OCI-LY1 (cell line): ENCODE results near the gene NETO1.

ENCODE experiments used
- H2AFZ ChIP-seq: fragments of 200-600 bp; sonication (generic), shearing (Covaris generic); 2 replicates; pipeline ENCODE4 v1.6.0; 2014; ENCODE audit warnings: antibody characterized with exemption, mild to moderate bottlenecking, low read length
- H3F3A ChIP-seq: fragments of 200-600 bp; sonication (generic), shearing (Covaris generic); 2 replicates; pipeline ENCODE4 v1.6.0; 2014; ENCODE audit warnings: mild to moderate bottlenecking, antibody characterized with exemption, low read length, moderate library complexity; ENCODE audit not compliant: insufficient read depth
- H3K27ac ChIP-seq: fragments of 200-600 bp; sonication (generic); 2 replicates; pipeline ENCODE4 v1.5.1; 2014; ENCODE audit warnings: low read length, mixed run types, mild to moderate bottlenecking, low read depth; ENCODE audit not compliant: poor library complexity, severe bottlenecking
- H3K27me3 ChIP-seq: fragments of 200-600 bp; sonication (generic); 2 replicates; pipeline ENCODE4 v1.6.0; 2014; ENCODE audit warnings: antibody characterized with exemption, mild to moderate bottlenecking, low read length, moderate library complexity; ENCODE audit not compliant: insufficient read depth
- H3K36me3 ChIP-seq: fragments of 200-600 bp; sonication (generic); 2 replicates; pipeline ENCODE4 v1.6.1; 2014; ENCODE audit warnings: mild to moderate bottlenecking, antibody characterized with exemption, low read length, moderate library complexity, mixed read lengths; ENCODE audit not compliant: insufficient read depth
- H3K4me1 ChIP-seq: fragments of 200-600 bp; sonication (generic); 2 replicates; pipeline ENCODE4 v1.5.1; 2014; ENCODE audit warnings: mild to moderate bottlenecking, low read length, moderate library complexity; ENCODE audit not compliant: insufficient read depth, severe bottlenecking
- H3K4me2 ChIP-seq: fragments of 200-600 bp; sonication (generic), shearing (Covaris generic); 2 replicates; pipeline ENCODE4 v1.6.1; 2014; ENCODE audit warnings: low read length
- H3K4me3 ChIP-seq: fragments of 200-600 bp; sonication (generic); 2 replicates; pipeline ENCODE4 v1.5.1; 2014; ENCODE audit warnings: low read length, low read depth, mild to moderate bottlenecking, mixed read lengths; ENCODE audit not compliant: poor library complexity, severe bottlenecking
- H3K79me2 ChIP-seq: fragments of 200-600 bp; shearing (Covaris generic); 2 replicates; pipeline ENCODE4 v1.6.1; 2016; ENCODE audit warnings: mixed run types, low read length, mixed read lengths; ENCODE audit not compliant: insufficient read depth
- H3K9ac ChIP-seq: fragments of 200-600 bp; sonication (generic), shearing (Covaris generic); 2 replicates; pipeline ENCODE4 v1.6.1; 2014; ENCODE audit warnings: mild to moderate bottlenecking, low read length, mixed read lengths
- H3K9me2 ChIP-seq: fragments of 200-600 bp; sonication (generic), shearing (Covaris generic); 2 replicates; pipeline ENCODE4 v1.6.1; 2014; ENCODE audit warnings: low read depth, mild to moderate bottlenecking, low read length, mixed read lengths
- H3K9me3 ChIP-seq: fragments of 200-600 bp; shearing (Covaris generic); 2 replicates; pipeline ENCODE4 v1.6.1; 2014; ENCODE audit warnings: low read length, mixed read lengths
- H4K20me1 ChIP-seq: fragments of 200-600 bp; sonication (generic), shearing (Covaris generic); 2 replicates; pipeline ENCODE4 v1.6.0; 2016; ENCODE audit warnings: mild to moderate bottlenecking, low read length; ENCODE audit not compliant: insufficient read depth
- EZH2 ChIP-seq: fragments of 200-600 bp; sonication (generic), shearing (Covaris generic); IDR thresholded peaks from 2 replicates; pipeline ENCODE4 v1.8.0; 2017; ENCODE audit warnings: borderline replicate concordance, mixed run types, mild to moderate bottlenecking, antibody characterized with exemption, low read length, moderate library complexity, mixed read lengths
- TF ChIP-seq, protein P1 (sequence below): fragments of 200-600 bp; sonication (generic), shearing (Covaris generic); IDR thresholded peaks from 2 replicates; pipeline ENCODE4 v1.5.1; 2017; ENCODE audit warnings: mild to moderate bottlenecking, antibody characterized with exemption, low read length, moderate library complexity, mixed read lengths

The NETO1 gene

DNA sequence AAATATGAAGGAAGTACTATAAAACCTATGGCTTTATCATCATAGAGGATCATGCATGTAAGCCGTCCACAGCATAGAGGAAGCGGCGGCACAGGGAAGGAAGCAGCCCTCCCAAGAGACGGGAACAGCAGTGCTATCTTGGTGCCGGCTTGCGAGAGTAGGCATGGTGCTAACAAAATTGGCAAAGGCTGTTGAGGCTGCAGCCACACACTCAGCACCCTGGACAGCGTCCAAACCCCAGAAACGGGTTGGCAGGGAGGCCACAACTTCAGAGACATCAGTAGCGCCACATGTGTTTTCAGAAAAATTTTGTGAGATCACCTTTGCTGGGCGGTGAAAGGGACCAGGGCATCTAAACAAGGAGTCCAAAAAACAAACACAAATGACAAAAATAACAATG, 37.7 kb downstream of the NETO1 start:
- Histone ChIP-seq H2AFZ (no peak overlapping the region), H3K9ac (no peak overlapping the region), H3K27ac (no peak overlapping the region), H3F3A (no peaks in the 10 kb centered on the region), H4K20me1 (no peaks in the 10 kb centered on the region), H3K36me3 (no peaks in the 10 kb centered on the region), H3K9me3 (no peaks in the 10 kb centered on the region), H3K27me3 (no peaks in the 10 kb centered on the region), H3K4me2 (no peak overlapping the region), H3K79me2 (no peaks in the 10 kb centered on the region), H3K4me1 (no peaks in the 10 kb centered on the region), H3K4me3 (no peak overlapping the region), H3K9me2 (no peaks in the 10 kb centered on the region)
- TF ChIP-seq EZH2, result no peak
- TF ChIP-seq, protein P1, sequence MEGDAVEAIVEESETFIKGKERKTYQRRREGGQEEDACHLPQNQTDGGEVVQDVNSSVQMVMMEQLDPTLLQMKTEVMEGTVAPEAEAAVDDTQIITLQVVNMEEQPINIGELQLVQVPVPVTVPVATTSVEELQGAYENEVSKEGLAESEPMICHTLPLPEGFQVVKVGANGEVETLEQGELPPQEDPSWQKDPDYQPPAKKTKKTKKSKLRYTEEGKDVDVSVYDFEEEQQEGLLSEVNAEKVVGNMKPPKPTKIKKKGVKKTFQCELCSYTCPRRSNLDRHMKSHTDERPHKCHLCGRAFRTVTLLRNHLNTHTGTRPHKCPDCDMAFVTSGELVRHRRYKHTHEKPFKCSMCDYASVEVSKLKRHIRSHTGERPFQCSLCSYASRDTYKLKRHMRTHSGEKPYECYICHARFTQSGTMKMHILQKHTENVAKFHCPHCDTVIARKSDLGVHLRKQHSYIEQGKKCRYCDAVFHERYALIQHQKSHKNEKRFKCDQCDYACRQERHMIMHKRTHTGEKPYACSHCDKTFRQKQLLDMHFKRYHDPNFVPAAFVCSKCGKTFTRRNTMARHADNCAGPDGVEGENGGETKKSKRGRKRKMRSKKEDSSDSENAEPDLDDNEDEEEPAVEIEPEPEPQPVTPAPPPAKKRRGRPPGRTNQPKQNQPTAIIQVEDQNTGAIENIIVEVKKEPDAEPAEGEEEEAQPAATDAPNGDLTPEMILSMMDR, result no peak

DNA sequence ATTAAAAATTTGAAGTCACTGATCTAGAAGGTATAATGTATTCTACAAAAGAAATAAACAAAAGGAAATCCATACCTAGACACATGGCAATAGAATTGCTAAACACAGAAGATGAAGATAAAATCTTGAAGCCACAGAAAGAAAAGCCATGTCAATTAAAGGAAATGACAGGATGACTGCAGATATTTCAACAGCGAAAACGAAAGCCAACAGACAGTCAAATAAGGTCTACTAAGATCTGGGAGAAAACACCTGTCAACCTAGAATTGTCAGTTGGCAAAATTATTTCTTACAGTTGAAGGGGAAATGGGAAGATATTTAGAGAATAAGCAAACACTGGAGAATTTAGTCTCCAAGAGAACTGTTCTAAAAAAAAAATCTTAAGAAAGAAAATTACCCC, 39.2 kb downstream of the NETO1 start:
- no peaks in the 10 kb centered on the region for H3K4me1 ChIP-seq
- no peaks in the 10 kb centered on the region for H3F3A ChIP-seq
- no peaks in the 10 kb centered on the region for H4K20me1 ChIP-seq
- no peaks in the 10 kb centered on the region for H3K9me2 ChIP-seq
- H3K79me2 ChIP-seq, result no peaks in the 10 kb centered on the region
- H3K36me3 ChIP-seq, result no peaks in the 10 kb centered on the region
- H3K9me3 ChIP-seq, result no peaks in the 10 kb centered on the region
- H3K9ac ChIP-seq, result no peak overlapping the region
- H3K27me3 ChIP-seq, result no peaks in the 10 kb centered on the region
- TF ChIP-seq, protein P1, result no peak
- no peak for TF ChIP-seq EZH2
- no peak overlapping the region for H3K27ac ChIP-seq
- H2AFZ ChIP-seq, result no peak overlapping the region
- H3K4me2 ChIP-seq, result no peak overlapping the region
- no peak overlapping the region for H3K4me3 ChIP-seq

DNA sequence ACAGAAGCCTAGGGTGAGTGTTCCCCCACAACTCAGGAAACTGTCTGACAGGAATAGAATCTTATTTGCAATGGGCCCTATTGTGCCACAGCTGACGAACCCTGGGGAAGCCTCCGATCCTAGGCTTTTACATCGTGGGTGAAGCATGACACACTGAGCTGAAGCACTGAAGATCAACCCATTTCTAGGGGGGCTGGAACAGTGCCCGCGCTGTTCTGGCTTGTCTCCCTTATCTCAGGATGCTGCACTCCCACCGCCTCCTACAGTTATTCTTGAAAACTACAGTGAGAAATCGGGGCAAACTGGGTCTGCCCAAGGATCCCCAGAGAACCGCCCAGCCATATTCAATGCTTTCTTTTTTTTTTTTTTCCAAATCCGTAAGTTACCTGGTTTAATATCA, 41.1 kb downstream of the NETO1 start:
- no peak overlapping the region for H3K4me3 ChIP-seq
- no peaks in the 10 kb centered on the region for H3K4me1 ChIP-seq
- no peaks in the 10 kb centered on the region for H3K9me2 ChIP-seq
- no peaks in the 10 kb centered on the region for H3F3A ChIP-seq
- H3K9me3 ChIP-seq, result no peaks in the 10 kb centered on the region
- H3K79me2 ChIP-seq, result no peaks in the 10 kb centered on the region
- no peaks in the 10 kb centered on the region for H4K20me1 ChIP-seq
- H3K36me3 ChIP-seq, result no peaks in the 10 kb centered on the region
- H3K4me2 ChIP-seq, result no peak overlapping the region
- no peak overlapping the region for H3K27ac ChIP-seq
- H2AFZ ChIP-seq, result no peak overlapping the region
- no peak overlapping the region for H3K9ac ChIP-seq
- no peak for TF ChIP-seq EZH2
- TF ChIP-seq, protein P1, result no peak
- no peaks in the 10 kb centered on the region for H3K27me3 ChIP-seq
